Gastroesophageal sphincter (tissue), 4 donors: ENCODE data around the gene ERH. TPM values are rescaled to one million over a fixed set of nuclear protein-coding genes. Genes with fewer than 3 reads are reported as not detected.
A peak's percentile ranks its signal among the peaks of the same experiment; 100 is the strongest.

ENCODE experiments used
- ATAC-seq: fragments of 150-250 bp; one replicate; pipeline ENCODE4 v1.9.1; 2016; ENCODE audit warnings: mild to moderate bottlenecking, moderate library complexity
- H3K27ac ChIP-seq, 4 donors: fragments of 200-600 bp; sonication (generic) in 3 of 4; 1 replicate in 3 of 4; 2 replicates in 1 of 4; pipeline ENCODE4 v1.5.1; 2016 to 2019
- H3K27me3 ChIP-seq: fragments of 200-600 bp; sonication (generic); one replicate; pipeline ENCODE4 v1.5.1; 2019
- H3K36me3 ChIP-seq, 2 donors: fragments of 200-600 bp; sonication (generic); one replicate each; pipeline ENCODE4 v1.5.1; 2019; ENCODE audit warnings: control low read depth in 1 of 2
- H3K4me1 ChIP-seq, 3 donors: fragments of 200-600 bp; sonication (generic); 1 replicate in 2 of 3; 2 replicates in 1 of 3; pipeline ENCODE4 v1.5.1; 2016 to 2019; ENCODE audit warnings: control low read depth in 2 of 3
- H3K4me3 ChIP-seq, 2 donors: fragments of 200-600 bp; sonication (generic); one replicate each; pipeline ENCODE4 v1.5.1; 2019; ENCODE audit warnings: mild to moderate bottlenecking in 1 of 2, moderate library complexity in 1 of 2
- H3K9me3 ChIP-seq, 3 donors: fragments of 200-600 bp; sonication (generic); one replicate each; pipeline ENCODE4 v1.5.1; 2017 to 2019; ENCODE audit warnings: control low read depth in 2 of 3
- EP300 ChIP-seq: sonication (generic); formaldehyde crosslinking; IDR thresholded peaks from one replicate; pipeline ENCODE4 v1.6.1; 2017; ENCODE audit warnings: antibody characterized with exemption, mild to moderate bottlenecking
- POLR2A ChIP-seq, 2 donors: fragments of 450-650 bp; IDR thresholded peaks; one replicate each; pipeline ENCODE4 v1.6.1; 2017; ENCODE audit warnings: antibody characterized with exemption in 2 of 2, mild to moderate bottlenecking in 2 of 2, moderate library complexity in 1 of 2
- POLR2AphosphoS5 ChIP-seq: sonication (generic); formaldehyde crosslinking; IDR thresholded peaks from one replicate; pipeline ENCODE4 v1.6.1; 2017; ENCODE audit warnings: antibody characterized with exemption
- WGBS, 2 donors: methylation state at CpG; one replicate each; pipeline ENCODE4 v1.1.5; 2018; ENCODE audit warnings: low coverage in 1 of 2; 5-methylcytosine and 5-hydroxymethylcytosine counted together
- total RNA-seq, 4 donors: library from RNA; depleted of rRNA; stranded (reverse); fragments of >200 nt; gene quantifications; one replicate each; pipeline ENCODE4 v1.1.0, GENCODE V29; 2016
- TF ChIP-seq, protein P1 (sequence below), 4 experiments: fragments of 200-600 bp in 2 of 4; fragments of 450-650 bp in 2 of 4; sonication (generic) in 1 of 4; IDR thresholded peaks; one replicate each; pipeline ENCODE4 v1.5.1; 2017 to 2019; ENCODE audit warnings: antibody characterized with exemption in 4 of 4, mild to moderate bottlenecking in 2 of 4, moderate library complexity in 2 of 4

ERH gene
- total RNA-seq, 4 donors from 2014 or later, result 70.2 to 89.8 (median 86.2) TPM

DNA sequence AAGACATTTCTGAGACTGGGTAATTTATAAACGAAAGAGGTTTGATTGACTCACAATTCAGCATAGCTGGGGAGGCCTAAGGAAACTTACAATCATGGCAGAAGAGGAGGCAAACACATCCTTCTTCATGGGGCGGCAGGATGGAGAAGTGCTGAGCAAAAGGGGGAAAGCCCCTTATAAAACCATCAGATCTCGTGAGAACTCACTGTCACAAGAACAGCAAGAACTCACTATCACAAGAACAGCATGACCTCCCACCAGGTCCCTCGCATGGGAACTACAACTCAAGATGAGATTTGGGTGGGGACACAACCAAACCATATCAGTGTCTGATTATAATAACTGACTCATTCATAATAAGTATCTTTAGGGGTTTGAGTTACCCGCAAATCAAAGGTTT, 6.8 kb upstream of the ERH start:
- ATAC-seq, result no peak
- WGBS, 2 donors, result 78 to 93% methylated on average over 4 of the region's 5 CpGs
- Histone ChIP-seq H3K4me1 (peaks cover 8 to 26% (median 13%) of the 10 kb centered on the region in 3 donors), H3K27me3 (no peaks in the 10 kb centered on the region), H3K4me3 (no peak overlapping the region), H3K27ac (no peak overlapping the region), H3K36me3 (no peaks in the 10 kb centered on the region), H3K9me3 (no peaks in the 10 kb centered on the region)
- TF ChIP-seq, protein P1, sequence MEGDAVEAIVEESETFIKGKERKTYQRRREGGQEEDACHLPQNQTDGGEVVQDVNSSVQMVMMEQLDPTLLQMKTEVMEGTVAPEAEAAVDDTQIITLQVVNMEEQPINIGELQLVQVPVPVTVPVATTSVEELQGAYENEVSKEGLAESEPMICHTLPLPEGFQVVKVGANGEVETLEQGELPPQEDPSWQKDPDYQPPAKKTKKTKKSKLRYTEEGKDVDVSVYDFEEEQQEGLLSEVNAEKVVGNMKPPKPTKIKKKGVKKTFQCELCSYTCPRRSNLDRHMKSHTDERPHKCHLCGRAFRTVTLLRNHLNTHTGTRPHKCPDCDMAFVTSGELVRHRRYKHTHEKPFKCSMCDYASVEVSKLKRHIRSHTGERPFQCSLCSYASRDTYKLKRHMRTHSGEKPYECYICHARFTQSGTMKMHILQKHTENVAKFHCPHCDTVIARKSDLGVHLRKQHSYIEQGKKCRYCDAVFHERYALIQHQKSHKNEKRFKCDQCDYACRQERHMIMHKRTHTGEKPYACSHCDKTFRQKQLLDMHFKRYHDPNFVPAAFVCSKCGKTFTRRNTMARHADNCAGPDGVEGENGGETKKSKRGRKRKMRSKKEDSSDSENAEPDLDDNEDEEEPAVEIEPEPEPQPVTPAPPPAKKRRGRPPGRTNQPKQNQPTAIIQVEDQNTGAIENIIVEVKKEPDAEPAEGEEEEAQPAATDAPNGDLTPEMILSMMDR (IDR thresholded peaks at IDR 0.05), result no peak
- TF ChIP-seq POLR2A (IDR thresholded peaks at IDR 0.05), result no peak
- no peak for TF ChIP-seq EP300
- TF ChIP-seq POLR2AphosphoS5, result no peak

DNA sequence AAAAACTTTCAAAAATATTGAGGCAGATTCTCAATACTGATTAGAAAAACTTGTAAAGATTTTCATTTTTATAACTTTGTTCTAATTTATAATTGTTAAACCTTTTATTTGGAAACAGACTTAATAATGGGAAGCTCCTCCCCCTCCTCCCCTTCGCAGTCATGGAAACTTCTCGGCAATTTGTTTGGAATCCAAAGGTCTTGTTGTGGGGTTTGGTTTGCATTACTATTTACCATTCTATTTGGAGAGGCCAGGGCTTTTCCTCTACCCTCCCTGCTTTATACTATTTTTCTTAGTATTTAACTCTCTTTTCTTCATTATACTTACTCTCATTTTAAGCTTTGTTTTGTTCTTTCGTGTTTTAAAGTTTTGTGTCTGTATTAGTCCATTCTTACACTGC, 6.4 kb upstream of the ERH start:
- Histone ChIP-seq H3K36me3 (no peaks in the 10 kb centered on the region), H3K27ac (no peak overlapping the region), H3K9me3 (no peaks in the 10 kb centered on the region), H3K4me3 (no peak overlapping the region), H3K27me3 (no peaks in the 10 kb centered on the region), H3K4me1 (peaks cover 12 to 30% (median 17%) of the 10 kb centered on the region in 3 donors)
- ATAC-seq, result no peak
- 79 to 92% methylated on average over 2 to 3 of the region's 3 CpGs for WGBS, 2 donors
- TF ChIP-seq POLR2AphosphoS5 (no peak), EP300 (no peak), POLR2A (IDR thresholded peaks at IDR 0.05) (no peak)
- TF ChIP-seq, protein P1 (IDR thresholded peaks at IDR 0.05), result no peak

DNA sequence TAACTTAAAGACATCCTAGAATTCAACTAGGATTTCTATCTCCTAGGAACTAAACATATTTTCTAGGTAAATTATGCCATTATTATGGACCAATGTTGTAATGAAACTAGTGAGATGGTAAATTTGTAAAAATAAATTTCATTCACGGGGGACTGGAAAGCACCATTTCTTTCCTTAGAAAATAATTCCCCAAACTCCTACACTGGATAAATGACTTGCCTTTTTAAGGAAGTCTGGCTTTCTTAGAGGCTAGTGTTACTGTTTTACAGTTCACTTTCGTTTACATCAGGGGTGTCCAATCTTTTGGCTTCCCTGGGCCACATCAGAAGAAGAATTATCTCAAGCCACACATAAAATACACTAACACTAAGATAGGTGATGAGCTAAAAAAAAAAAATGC, 3.7 kb upstream of the ERH start:
- Histone ChIP-seq H3K4me3 (no peak overlapping the region), H3K9me3 (no peaks in the 10 kb centered on the region), H3K4me1 (peaks cover 16 to 44% (median 23%) of the 10 kb centered on the region in 3 donors), H3K36me3 (no peaks in the 10 kb centered on the region), H3K27ac (no peak overlapping the region), H3K27me3 (no peaks in the 10 kb centered on the region)
- ATAC-seq, result no peak
- TF ChIP-seq EP300, result no peak
- TF ChIP-seq POLR2A (IDR thresholded peaks at IDR 0.05), result no peak
- TF ChIP-seq, protein P1 (IDR thresholded peaks at IDR 0.05), result no peak
- WGBS, 2 donors, result 20 to 27% methylated on average over 2 of the region's 2 CpGs

DNA sequence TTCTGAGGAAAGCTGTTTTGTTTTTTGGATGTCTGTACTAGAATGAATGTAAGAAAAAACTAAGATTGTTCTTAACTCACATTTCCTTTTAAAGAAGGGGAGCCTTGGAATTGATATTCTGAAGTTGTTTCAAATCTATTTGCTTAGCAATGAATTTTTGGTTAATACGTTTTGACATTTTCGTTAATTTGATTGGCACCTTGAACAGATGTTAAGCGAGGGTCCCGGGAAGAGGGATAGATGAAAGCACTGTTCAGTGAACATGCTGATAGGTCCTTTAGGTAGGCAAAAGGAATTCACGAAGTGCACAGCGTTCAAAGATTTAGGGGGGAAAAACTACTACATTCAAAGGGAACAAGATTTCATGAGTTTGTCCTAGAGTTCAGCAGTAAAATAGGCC, 2.1 kb upstream of the ERH start:
- peaks cover 0 to 13% of the 10 kb centered on the region in 2 donors for H3K36me3 ChIP-seq
- H3K9me3 ChIP-seq, result no peaks in the 10 kb centered on the region
- peak overlapping the region in 1 of 2 donors; percentile 68 for H3K4me3 ChIP-seq
- peaks cover 18 to 60% (median 24%) of the 10 kb centered on the region in 3 donors for H3K4me1 ChIP-seq
- no peaks in the 10 kb centered on the region for H3K27me3 ChIP-seq
- H3K27ac ChIP-seq, result no peak overlapping the region
- ATAC-seq, result no peak
- WGBS, 2 donors, result 53 to 92% methylated on average over 2 to 6 of the region's 6 CpGs
- TF ChIP-seq, protein P1 (IDR thresholded peaks at IDR 0.05), result no peak
- TF ChIP-seq POLR2A (IDR thresholded peaks at IDR 0.05) (no peak), POLR2AphosphoS5 (no peak), EP300 (no peak)

DNA sequence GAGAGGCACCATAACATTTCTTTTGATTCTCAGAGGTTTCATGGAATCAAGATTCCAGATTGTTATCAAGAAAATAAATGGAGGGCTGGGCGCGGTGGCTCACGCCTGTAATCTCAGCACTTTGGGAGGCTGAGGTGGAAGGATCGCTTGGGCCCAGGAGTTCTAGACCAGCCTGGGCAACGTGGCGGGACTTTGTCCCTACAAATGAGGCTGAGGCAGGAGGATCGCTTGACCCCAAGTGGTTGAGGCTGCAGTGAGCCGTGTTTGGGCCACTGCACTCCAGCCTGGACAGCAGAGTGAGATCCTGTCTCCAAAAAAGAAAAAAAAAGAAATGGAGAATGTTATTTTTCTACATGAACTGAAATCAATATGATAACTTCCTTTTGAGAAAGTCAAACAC, 1.7 kb upstream of the ERH start:
- H3K36me3 ChIP-seq, result peaks cover 0 to 17% of the 10 kb centered on the region in 2 donors
- no peaks in the 10 kb centered on the region for H3K9me3 ChIP-seq
- TF ChIP-seq POLR2AphosphoS5 (no peak), EP300 (no peak), POLR2A (IDR thresholded peaks at IDR 0.05) (no peak)
- TF ChIP-seq, protein P1 (IDR thresholded peaks at IDR 0.05), result no peak
- 87 to 97% methylated on average over 5 to 7 of the region's 8 CpGs for WGBS, 2 donors
- peak overlapping the region; percentile 68 to 85 for H3K4me3 ChIP-seq
- H3K27ac ChIP-seq, result no peak overlapping the region
- H3K27me3 ChIP-seq, result no peaks in the 10 kb centered on the region
- ATAC-seq, result no peak
- H3K4me1 ChIP-seq, result peaks cover 18 to 64% (median 24%) of the 10 kb centered on the region in 3 donors
